ENCODE results near the gene PLEKHA4. TPM values are rescaled to one million over a fixed set of nuclear protein-coding genes. Genes with fewer than 3 reads are reported as not detected.

PLEKHA4 gene
- total and polyA plus RNA-seq, 10 of the 15 experiments (the other 5 are each of a cell fraction or from before 2014, with no cell fraction given): 0.13 to 10.0 (median 6.4) TPM; not detected in 1

DNA sequence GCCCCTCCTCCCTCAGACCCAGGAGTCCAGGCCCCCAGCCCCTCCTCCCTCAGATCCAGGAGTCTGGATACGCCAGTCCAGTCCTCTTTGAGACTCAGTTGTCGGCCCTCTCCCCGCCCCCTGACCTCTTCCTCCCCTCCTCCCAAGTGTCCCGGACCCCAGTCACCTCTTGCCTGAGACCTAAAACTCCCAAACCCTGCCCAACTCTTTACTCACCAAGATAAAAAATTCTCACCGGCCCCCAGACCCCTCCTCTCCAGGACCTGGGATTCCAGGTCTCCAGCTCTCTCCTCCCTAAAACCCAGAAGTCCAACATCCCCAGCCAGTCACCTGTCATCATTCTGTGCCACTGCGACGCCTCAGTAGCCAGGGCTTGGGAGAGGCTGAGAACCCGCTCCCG lies 30.7 kb downstream of the PLEKHA4 start (continued):
- TF ChIP-seq, protein P1, sequence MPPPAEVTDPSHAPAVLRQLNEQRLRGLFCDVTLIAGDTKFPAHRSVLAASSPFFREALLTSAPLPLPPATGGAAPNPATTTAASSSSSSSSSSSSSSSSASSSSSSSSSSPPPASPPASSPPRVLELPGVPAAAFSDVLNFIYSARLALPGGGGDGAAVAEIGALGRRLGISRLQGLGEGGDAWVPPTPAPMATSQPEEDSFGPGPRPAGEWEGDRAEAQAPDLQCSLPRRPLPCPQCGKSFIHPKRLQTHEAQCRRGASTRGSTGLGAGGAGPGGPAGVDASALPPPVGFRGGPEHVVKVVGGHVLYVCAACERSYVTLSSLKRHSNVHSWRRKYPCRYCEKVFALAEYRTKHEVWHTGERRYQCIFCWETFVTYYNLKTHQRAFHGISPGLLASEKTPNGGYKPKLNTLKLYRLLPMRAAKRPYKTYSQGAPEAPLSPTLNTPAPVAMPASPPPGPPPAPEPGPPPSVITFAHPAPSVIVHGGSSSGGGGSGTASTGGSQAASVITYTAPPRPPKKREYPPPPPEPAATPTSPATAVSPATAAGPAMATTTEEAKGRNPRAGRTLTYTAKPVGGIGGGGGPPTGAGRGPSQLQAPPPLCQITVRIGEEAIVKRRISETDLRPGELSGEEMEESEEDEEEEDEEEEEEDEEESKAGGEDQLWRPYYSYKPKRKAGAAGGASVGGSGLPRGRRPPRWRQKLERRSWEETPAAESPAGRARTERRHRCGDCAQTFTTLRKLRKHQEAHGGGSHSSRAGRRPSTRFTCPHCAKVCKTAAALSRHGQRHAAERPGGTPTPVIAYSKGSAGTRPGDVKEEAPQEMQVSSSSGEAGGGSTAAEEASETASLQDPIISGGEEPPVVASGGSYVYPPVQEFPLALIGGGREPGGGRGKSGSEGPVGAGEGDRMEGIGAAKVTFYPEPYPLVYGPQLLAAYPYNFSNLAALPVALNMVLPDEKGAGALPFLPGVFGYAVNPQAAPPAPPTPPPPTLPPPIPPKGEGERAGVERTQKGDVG (CRISPR knock-in tag; IDR thresholded peaks at IDR 0.05): no peak
- TF ChIP-seq, protein P2, sequence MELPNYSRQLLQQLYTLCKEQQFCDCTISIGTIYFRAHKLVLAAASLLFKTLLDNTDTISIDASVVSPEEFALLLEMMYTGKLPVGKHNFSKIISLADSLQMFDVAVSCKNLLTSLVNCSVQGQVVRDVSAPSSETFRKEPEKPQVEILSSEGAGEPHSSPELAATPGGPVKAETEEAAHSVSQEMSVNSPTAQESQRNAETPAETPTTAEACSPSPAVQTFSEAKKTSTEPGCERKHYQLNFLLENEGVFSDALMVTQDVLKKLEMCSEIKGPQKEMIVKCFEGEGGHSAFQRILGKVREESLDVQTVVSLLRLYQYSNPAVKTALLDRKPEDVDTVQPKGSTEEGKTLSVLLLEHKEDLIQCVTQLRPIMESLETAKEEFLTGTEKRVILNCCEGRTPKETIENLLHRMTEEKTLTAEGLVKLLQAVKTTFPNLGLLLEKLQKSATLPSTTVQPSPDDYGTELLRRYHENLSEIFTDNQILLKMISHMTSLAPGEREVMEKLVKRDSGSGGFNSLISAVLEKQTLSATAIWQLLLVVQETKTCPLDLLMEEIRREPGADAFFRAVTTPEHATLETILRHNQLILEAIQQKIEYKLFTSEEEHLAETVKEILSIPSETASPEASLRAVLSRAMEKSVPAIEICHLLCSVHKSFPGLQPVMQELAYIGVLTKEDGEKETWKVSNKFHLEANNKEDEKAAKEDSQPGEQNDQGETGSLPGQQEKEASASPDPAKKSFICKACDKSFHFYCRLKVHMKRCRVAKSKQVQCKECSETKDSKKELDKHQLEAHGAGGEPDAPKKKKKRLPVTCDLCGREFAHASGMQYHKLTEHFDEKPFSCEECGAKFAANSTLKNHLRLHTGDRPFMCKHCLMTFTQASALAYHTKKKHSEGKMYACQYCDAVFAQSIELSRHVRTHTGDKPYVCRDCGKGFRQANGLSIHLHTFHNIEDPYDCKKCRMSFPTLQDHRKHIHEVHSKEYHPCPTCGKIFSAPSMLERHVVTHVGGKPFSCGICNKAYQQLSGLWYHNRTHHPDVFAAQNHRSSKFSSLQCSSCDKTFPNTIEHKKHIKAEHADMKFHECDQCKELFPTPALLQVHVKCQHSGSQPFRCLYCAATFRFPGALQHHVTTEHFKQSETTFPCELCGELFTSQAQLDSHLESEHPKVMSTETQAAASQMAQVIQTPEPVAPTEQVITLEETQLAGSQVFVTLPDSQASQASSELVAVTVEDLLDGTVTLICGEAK (IDR thresholded peaks at IDR 0.05; ENCODE audit: borderline replicate concordance): no peak
- TF ChIP-seq MEF2A (IDR thresholded peaks at IDR 0.05; ENCODE audit: insufficient read depth, low read depth, low read length) (no peak), BRCA1 (IDR thresholded peaks at IDR 0.05; ENCODE audit: low read depth, low read length) (no peak), SMAD5 (IDR thresholded peaks at IDR 0.05; ENCODE audit: low read depth) (no peak), PAX8 (IDR thresholded peaks at IDR 0.05) (no peak)
